ENCODE data around the gene FNDC11.
A peak's percentile ranks its signal among the peaks of the same experiment; 100 is the strongest.
"Not testable (repeated sequence)": the region's sequence is repeated elsewhere in the genome, so short reads cannot be mapped to it uniquely, and the experiment has no call there.

The FNDC11 gene, protein sequence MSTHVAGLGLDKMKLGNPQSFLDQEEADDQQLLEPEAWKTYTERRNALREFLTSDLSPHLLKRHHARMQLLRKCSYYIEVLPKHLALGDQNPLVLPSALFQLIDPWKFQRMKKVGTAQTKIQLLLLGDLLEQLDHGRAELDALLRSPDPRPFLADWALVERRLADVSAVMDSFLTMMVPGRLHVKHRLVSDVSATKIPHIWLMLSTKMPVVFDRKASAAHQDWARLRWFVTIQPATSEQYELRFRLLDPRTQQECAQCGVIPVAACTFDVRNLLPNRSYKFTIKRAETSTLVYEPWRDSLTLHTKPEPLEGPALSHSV

GRCh38 chr20:63553933-63554290, at the start of gene FNDC11:
Gene FNDC11, plus strand, starts transcription at chr20:63554159. Its CDS starts 1,505 bp downstream, at chr20:63555664.
- DNase-seq (ENCODE audit: extremely low read depth in 1 of 2, low read depth in 1 of 2): no peak

DNA sequence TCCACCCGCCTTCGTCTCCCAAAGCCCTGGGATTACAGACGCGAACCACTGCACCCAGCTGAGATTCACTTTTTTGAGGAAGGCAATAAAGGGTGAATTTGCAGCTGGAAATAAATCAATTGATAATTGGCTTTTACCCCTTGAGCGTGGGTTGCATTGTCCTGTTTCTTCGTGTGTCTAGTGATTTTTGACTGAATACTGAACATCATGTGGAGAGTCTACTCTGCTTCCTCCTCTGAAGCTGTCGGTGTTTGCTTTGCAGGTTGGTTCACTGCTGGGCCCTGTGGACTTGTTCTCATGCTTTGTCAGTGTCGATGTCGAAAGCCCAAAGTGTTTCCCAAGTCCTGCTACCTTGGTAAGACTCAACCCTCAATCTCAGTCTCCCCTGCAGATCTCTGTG, 49.3 kb upstream of the FNDC11 start:
- no peak for DNase-seq (ENCODE audit: extremely low read depth in 1 of 2, low read depth in 1 of 2)

DNA sequence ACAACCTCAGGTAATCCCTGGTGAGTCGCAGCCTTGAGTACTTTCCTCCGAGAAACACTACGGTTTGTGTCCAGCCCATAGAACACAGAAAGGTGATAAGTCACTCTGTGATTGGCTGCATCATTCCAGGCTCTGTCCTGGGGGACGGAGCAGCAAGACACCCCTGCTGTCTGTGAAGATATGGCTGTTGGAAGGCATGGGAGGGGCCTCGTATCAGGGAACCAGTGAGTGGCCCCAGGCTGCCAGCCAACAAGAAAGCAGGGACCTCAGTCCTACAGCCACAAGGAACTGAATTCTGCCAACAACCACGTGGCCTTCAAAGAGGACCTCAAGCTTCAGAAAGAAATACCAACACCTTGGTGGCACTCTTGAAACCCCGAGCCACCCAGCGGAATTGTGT, 48.7 kb upstream of the FNDC11 start:
- DNase-seq (ENCODE audit: extremely low read depth in 1 of 2, low read depth in 1 of 2): no peak

DNA sequence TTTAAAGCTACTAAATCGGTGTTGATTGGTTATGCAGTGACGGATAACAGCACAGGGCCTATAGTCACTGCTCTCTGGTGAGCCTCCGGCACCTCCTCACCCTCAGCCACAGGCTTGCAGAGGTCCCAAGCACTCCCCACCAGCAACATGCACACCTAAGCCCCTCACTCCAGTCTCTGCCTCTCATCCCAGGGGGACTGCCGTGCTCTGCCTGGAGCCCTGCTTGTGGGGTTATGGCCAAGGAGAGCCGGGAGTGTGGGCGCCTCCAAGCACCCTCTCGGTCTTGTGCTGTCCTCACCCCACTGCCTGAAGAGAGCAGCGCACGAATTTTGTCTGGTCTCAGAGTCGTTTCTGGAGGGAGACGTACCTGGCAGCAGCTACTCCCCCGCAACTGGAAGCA, 48.2 kb upstream of the FNDC11 start:
- no peak for DNase-seq (ENCODE audit: extremely low read depth in 1 of 2, low read depth in 1 of 2)

DNA sequence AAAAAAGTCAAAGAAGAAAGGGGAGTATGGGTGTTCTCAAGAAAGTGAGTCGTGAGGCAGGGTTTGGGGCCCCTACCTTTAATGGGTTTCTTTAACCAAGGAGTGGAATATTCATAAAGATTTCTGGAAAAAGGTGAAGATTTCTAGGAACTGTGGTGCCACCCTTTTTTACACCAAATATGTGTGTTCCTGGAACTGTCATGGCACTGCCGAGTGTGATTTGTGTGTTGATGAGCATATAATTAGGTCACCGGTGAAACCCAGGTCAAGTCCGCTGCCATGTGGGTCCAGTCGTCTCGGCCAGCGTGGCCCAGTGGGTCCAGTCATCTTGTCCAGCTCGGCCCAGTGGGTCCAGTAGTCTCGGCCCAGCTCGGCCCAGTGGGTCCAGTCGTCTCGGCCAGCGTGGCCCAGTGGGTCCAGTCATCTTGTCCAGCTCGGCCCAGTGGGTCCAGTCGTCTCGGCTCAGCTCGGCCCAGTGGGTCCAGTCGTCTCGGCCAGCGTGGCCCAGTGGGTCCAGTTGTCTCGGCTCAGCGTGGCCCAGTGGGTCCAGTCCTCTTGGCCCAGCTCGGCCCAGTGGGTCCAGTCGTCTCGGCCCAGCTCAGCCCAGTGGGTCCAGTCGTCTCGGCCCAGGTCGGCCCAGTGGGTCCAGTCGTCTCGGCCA, 46.7 kb upstream of the FNDC11 start:
- DNase-seq (ENCODE audit: extremely low read depth in 1 of 2, low read depth in 1 of 2): no peak

DNA sequence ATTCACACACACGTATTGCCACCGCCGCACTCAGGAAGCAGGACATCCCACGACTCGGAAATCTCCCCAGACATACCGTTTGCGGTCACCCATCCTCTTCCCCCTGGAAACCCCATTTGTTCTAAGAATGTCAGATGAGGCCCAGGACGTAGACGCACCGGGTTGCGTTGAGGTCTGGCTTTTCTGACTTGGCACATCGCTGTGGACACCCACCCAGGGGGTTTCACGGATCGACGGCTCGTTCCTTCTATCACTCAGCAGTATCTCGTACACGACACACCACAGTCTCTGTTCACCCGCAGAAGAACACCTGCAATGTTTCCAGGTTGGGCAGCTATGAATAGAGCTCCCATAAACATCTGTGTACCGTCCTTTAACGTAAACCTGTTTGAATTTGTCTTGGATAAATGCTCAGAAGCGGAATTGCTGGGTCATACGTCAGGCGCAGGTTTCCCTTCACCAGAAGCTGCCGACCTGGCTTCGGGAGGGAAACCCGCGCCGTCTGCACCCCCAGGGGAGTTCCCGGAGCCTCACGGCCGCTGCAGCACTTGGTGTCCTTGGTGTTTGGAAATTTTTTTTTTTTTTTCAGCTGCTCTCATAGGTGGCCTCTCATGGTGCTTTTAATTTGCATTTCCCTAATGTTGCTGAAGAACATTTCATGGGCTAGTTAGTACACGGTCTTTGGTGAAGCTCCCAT, 45.7 kb upstream of the FNDC11 start:
- DNase-seq (ENCODE audit: extremely low read depth in 1 of 2, low read depth in 1 of 2): no peak

GRCh38 chr20:63509088-63509564, 44.8 kb upstream of the FNDC11 start:
- DNase-seq (ENCODE audit: extremely low read depth in 1 of 2, low read depth in 1 of 2): no peak

GRCh38 chr20:63513207-63513606, 40.8 kb upstream of the FNDC11 start:
- DNase-seq (ENCODE audit: extremely low read depth in 1 of 2, low read depth in 1 of 2): no peak

DNA sequence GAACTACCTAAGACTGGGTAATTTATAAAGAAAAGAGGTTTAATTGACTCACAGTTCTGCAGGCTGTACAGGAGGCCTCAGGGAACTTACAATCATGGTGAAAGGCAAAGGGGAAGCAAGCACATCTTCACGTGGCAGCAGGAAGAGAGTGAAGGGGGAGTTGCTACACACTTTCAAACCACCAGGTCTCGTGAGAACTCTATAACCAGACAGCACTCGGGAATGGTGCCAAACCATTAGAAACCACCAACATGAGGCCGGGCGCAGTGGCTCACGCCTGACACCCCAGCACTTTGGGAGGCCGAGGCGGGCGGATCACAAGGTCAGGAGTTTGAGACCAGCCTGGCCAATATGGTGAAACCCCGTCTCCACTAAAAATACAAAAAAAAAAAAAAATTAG, 39.4 kb upstream of the FNDC11 start:
- DNase-seq (ENCODE audit: extremely low read depth in 1 of 2, low read depth in 1 of 2): not testable (repeated sequence)

GRCh38 chr20:63517376-63518309, 36.3 kb upstream of the FNDC11 start:
- no peak for DNase-seq (ENCODE audit: extremely low read depth in 1 of 2, low read depth in 1 of 2)

- no peak for DNase-seq (ENCODE audit: extremely low read depth in 1 of 2, low read depth in 1 of 2)
These were observed 35.6 kb upstream of the FNDC11 start for GRCh38 chr20:63518351-63518861.

GRCh38 chr20:63518946-63519667, 34.9 kb upstream of the FNDC11 start:
- no peak for DNase-seq (ENCODE audit: extremely low read depth in 1 of 2, low read depth in 1 of 2)

GRCh38 chr20:63519668-63520503, 34.1 kb upstream of the FNDC11 start:
- DNase-seq (ENCODE audit: extremely low read depth in 1 of 2, low read depth in 1 of 2): peak; percentile 45 to 52

DNA sequence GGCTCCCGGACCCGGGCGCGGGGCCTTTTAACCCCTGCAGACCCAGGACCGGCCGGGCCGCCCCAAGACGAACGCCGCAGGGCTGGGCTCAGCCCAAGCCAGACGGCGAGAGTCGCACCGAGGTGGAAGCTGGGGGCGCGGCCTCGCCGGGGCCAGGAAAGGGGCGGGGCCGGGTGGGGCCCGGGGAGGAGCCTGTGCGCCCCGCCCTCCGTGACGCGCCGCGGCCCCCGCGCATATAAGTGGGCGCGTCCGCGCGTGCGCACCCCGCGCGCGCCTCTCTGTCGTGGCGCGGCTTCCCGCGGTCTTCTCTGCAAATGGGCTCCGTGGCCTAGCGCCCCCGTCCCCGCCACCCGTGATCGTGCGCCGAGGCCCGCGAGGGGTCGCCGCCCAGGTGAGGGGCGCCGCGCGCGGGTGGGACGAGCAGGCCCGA, 33.4 kb upstream of the FNDC11 start, which contains the start of gene PPDPF:
Gene PPDPF, plus strand, starts transcription at position 262 of the 430 bp plus-strand sequence. CDS start 544 bp downstream, outside the sequence.
- peak; percentile 43 to 64 for DNase-seq (ENCODE audit: extremely low read depth in 1 of 2, low read depth in 1 of 2)

DNA sequence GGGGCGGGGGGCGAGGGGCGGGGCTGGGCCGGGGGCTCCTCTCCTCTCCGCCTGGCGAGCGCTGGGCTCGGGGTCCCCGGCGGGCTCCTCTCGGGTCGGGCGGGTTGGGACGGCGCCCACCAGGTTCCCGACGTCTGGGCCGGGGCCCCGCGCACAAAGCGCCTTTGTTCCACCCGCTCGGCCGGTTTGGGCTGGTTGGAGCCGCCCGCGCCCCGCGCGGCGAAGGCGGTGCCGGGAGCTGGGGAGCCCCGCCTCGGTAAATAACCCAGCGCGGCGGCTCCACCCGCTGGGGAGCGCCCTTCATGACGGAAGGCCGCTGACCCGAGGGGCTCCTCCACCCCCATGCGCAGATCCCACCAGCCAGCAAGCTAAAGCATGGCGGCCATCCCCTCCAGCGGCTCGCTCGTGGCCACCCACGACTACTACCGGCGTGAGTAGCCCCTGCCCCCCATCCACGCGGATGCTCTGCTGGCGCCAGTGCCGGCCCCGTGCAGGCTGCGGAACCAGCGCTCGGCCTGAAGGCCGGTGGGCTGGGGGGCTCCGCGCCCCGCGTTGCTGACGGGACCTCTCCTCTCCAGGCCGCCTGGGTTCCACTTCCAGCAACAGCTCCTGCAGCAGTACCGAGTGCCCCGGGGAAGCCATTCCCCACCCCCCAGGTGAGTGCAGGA, 32.9 kb upstream of the FNDC11 start:
- peak; percentile 34 to 52 for DNase-seq (ENCODE audit: extremely low read depth in 1 of 2, low read depth in 1 of 2)

GRCh38 chr20:63521602-63522001, 32.4 kb upstream of the FNDC11 start:
- DNase-seq (ENCODE audit: extremely low read depth in 1 of 2, low read depth in 1 of 2): no peak

- DNase-seq (ENCODE audit: extremely low read depth in 1 of 2, low read depth in 1 of 2): no peak
These were observed 31.7 kb upstream of the FNDC11 start for GRCh38 chr20:63522091-63522868.

Measured in stimulated activated CD8-positive, alpha-beta memory T cell treated with anti-CD3 and anti-CD28 coated beads, Interleukin-7, amount 100 ng/mL, for 48 hours (primary cell).